DMS53 treated with DMSO at 0.1 percent for 48 hours (cell line): ENCODE measurements around the gene DIP2B.

Experiments used
- DNase-seq: peaks from one replicate; lab custom pipeline; 2025; ENCODE audit not compliant: unreplicated experiment; lab: John Stamatoyannopoulos, UW

DIP2B gene

GRCh38 chr12:50574601-50575348 lies 70.0 kb downstream of the DIP2B start:
- no peak for DNase-seq

- no peak for DNase-seq
These were observed 75.0 kb downstream of the DIP2B start for GRCh38 chr12:50579757-50580267.

GRCh38 chr12:50580436-50580835 lies 75.7 kb downstream of the DIP2B start:
- DNase-seq = no peak

GRCh38 chr12:50581226-50582184 lies 76.7 kb downstream of the DIP2B start:
- DNase-seq = no peak

- no peak for DNase-seq
These were observed 79.3 kb downstream of the DIP2B start for GRCh38 chr12:50584135-50584534.

- no peak for DNase-seq
These were observed 85.1 kb downstream of the DIP2B start for GRCh38 chr12:50589650-50590435.

GRCh38 chr12:50590869-50591268 lies 86.1 kb downstream of the DIP2B start:
- no peak for DNase-seq

- no peak for DNase-seq
These were observed 90.9 kb downstream of the DIP2B start for GRCh38 chr12:50595667-50596066.

GRCh38 chr12:50597200-50598195 lies 92.7 kb downstream of the DIP2B start:
- no peak for DNase-seq

GRCh38 chr12:50598321-50598862 lies 93.6 kb downstream of the DIP2B start:
- DNase-seq = no peak

- no peak for DNase-seq
These were observed 94.7 kb downstream of the DIP2B start for GRCh38 chr12:50599366-50600095.

GRCh38 chr12:50600364-50600763 lies 95.6 kb downstream of the DIP2B start:
- no peak for DNase-seq

GRCh38 chr12:50603817-50604639 lies 99.2 kb downstream of the DIP2B start:
- DNase-seq = no peak

GRCh38 chr12:50604640-50604920 lies 99.8 kb downstream of the DIP2B start:
- no peak for DNase-seq

GRCh38 chr12:50606675-50607375 lies 102.0 kb downstream of the DIP2B start:
- no peak for DNase-seq

GRCh38 chr12:50609292-50609874 lies 104.6 kb downstream of the DIP2B start:
- no peak for DNase-seq

- DNase-seq = no peak
These were observed 105.4 kb downstream of the DIP2B start for GRCh38 chr12:50610171-50610570.
